HL-60 (cell line): ENCODE measurements around the gene SDC4.
"Not testable (repeated sequence)": the region's sequence is repeated elsewhere in the genome, so short reads cannot be mapped to it uniquely, and the experiment has no call there.

Experiments used
- DNase-seq, 2 experiments: peaks; one replicate each; pipeline ENCODE4 v3.0.0-alpha.2; 2010 to 2020; ENCODE audit warnings: low read depth in 1 of 2, low spot score in 1 of 2
- H3K27ac ChIP-seq: fragments of 250-450 bp; sonication (Bioruptor Pico); replicated peaks from 2 replicates; pipeline ENCODE4 v1.5.1; 2020; ENCODE audit warnings: mild to moderate bottlenecking, moderate library complexity
- H3K27me3 ChIP-seq: fragments of 250-450 bp; sonication (Bioruptor Pico); 2 replicates; pipeline ENCODE4 v1.5.1; 2021; ENCODE audit warnings: mild to moderate bottlenecking, moderate library complexity; ENCODE audit not compliant: insufficient read depth, poor library complexity, severe bottlenecking
- H3K4me3 ChIP-seq: replicated peaks from 2 replicates; pipeline ENCODE4 v1.5.1; 2011; ENCODE audit warnings: mild to moderate bottlenecking, control low read depth, low read length; ENCODE audit not compliant: insufficient read depth
- CTCF ChIP-seq: IDR thresholded peaks from one replicate; pipeline ENCODE4 v1.5.1; 2011; ENCODE audit warnings: low read length, control low read depth, inconsistent platforms; ENCODE audit not compliant: insufficient read depth
- GABPA ChIP-seq: IDR thresholded peaks from 2 replicates; pipeline ENCODE4 v1.6.1; 2012; ENCODE audit warnings: low read depth
- POLR2AphosphoS5 ChIP-seq: IDR thresholded peaks from 2 replicates; pipeline ENCODE4 v1.6.1; 2012; ENCODE audit warnings: low read depth
- REST ChIP-seq: IDR thresholded peaks from 2 replicates; pipeline ENCODE4 v1.6.1; 2012; ENCODE audit warnings: low read depth; ENCODE audit not compliant: insufficient replicate concordance
- SPI1 ChIP-seq: IDR thresholded peaks from 2 replicates; pipeline ENCODE4 v1.6.1; 2012; ENCODE audit warnings: low read depth, mild to moderate bottlenecking, borderline replicate concordance

SDC4 gene

GRCh38 chr20:45354423-45355208 lies 6.4 kb upstream of the SDC4 start:
- Histone ChIP-seq H3K4me3 (no peak overlapping the region), H3K27me3 (no peaks in the 10 kb centered on the region), H3K27ac (no peak overlapping the region)
- DNase-seq, result no peak
- no peak for TF ChIP-seq REST
- no peak for TF ChIP-seq SPI1
- TF ChIP-seq POLR2AphosphoS5, result no peak
- TF ChIP-seq CTCF, result no peak
- no peak for TF ChIP-seq GABPA

- DNase-seq, result no peak
- Histone ChIP-seq H3K27me3 (peaks cover 2% of the 10 kb centered on the region), H3K27ac (no peak overlapping the region), H3K4me3 (no peak overlapping the region)
- TF ChIP-seq POLR2AphosphoS5, result no peak
- no peak for TF ChIP-seq GABPA
- no peak for TF ChIP-seq REST
These were observed 5.5 kb upstream of the SDC4 start for GRCh38 chr20:45353746-45354145.

- Histone ChIP-seq H3K27me3 (peaks cover 5% of the 10 kb centered on the region), H3K4me3 (no peak overlapping the region), H3K27ac (no peak overlapping the region)
- DNase-seq, result no peak
- TF ChIP-seq REST (no peak), POLR2AphosphoS5 (no peak), SPI1 (no peak), GABPA (no peak), CTCF (no peak)
These were observed 4.5 kb upstream of the SDC4 start for GRCh38 chr20:45352729-45353128.

- H3K27me3 ChIP-seq, H3K27ac ChIP-seq, DNase-seq, H3K4me3 ChIP-seq: not testable (repeated sequence)
These were observed 2.6 kb upstream of the SDC4 start for GRCh38 chr20:45350795-45351194.
